Subcutaneous adipose tissue (tissue), 4 donors: ENCODE measurements around the gene ZSCAN25. TPM values are rescaled to one million over a fixed set of nuclear protein-coding genes. Genes with fewer than 3 reads are reported as not detected.

ENCODE experiments used
- total RNA-seq, 4 donors: library from RNA; depleted of rRNA; stranded (reverse); fragments of >200 nt; gene quantifications; one replicate each; pipeline ENCODE4 v1.1.0, GENCODE V29; 2016
- TF ChIP-seq, protein P1 (sequence below): fragments of 450-650 bp; IDR thresholded peaks from one replicate; pipeline ENCODE4 v1.5.1; 2016; ENCODE audit warnings: low read depth, mild to moderate bottlenecking, control low read depth, antibody characterized with exemption, moderate library complexity

Gene ZSCAN25
- total RNA-seq, 4 donors from 2014 or later: 10.7 to 17.1 (median 13.2) TPM

DNA sequence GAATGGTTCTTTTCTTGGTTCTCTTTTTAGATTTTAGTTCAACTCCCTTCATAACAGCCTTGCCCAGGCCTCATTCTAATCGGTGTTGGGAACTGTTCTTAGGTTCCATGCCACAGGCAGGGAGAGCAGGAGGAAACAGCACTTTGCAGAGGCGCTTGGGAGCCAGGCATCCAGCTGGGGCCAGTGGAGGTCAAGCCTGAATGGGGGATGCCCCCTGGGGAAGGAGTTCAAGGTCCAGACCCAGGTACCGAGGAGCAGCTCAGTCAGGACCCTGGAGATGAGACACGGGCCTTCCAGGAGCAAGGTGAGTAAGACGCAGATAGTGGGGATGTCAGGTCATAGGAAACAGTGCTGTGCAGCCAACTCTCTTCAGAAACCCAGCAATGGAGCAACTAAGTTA, 4.5 kb downstream of the ZSCAN25 start:
- TF ChIP-seq, protein P1, sequence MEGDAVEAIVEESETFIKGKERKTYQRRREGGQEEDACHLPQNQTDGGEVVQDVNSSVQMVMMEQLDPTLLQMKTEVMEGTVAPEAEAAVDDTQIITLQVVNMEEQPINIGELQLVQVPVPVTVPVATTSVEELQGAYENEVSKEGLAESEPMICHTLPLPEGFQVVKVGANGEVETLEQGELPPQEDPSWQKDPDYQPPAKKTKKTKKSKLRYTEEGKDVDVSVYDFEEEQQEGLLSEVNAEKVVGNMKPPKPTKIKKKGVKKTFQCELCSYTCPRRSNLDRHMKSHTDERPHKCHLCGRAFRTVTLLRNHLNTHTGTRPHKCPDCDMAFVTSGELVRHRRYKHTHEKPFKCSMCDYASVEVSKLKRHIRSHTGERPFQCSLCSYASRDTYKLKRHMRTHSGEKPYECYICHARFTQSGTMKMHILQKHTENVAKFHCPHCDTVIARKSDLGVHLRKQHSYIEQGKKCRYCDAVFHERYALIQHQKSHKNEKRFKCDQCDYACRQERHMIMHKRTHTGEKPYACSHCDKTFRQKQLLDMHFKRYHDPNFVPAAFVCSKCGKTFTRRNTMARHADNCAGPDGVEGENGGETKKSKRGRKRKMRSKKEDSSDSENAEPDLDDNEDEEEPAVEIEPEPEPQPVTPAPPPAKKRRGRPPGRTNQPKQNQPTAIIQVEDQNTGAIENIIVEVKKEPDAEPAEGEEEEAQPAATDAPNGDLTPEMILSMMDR: no peak

DNA sequence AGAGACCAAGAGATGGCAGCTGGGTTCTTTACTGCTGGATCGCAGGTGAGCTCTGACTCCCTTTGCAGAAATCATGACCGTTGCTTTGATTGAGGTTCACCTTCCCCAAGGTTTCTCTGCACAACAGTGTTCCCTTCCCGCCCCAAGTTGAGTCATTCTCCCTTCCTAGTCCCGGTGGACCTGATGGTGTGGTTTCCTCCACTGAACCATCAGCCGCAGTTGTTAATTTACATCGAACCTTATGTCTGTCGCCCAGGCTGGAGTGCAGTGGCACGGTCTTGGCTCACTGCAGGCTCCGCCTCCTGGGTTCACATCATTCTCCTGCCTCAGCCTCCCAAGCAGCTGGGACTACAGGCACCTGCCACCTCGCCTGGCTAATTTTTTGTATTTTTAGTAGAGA, 5.8 kb downstream of the ZSCAN25 start:
- TF ChIP-seq, protein P1: no peak

DNA sequence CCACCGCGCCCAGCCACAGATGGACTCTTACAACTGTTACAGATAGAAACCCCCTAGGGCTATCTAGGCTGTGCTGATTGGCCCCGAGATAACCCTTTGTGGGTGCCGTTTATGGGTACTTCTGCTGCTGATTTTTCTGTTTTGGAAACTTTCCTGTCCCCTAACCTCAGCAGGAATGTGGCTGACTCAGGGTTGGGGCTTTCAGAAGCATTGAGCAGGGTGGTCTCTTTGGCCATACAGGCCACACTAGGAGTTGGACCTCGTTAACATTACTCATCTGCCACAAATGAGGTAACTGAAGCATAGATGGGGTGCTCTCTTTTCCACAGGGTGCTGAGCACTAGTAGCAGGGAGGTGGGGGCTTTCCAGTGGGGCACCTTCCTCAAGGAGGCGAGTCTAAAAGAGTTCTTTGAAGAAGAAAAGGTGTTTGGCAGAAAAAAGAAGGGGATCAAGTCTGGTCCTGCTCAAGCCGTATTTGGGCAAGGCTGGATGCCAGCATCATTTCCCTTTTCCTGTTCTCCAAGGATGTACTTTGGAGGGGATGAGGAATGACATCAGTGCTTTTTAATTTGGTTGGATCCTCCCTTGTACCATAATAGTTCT, 6.4 kb downstream of the ZSCAN25 start:
- TF ChIP-seq, protein P1: no peak

DNA sequence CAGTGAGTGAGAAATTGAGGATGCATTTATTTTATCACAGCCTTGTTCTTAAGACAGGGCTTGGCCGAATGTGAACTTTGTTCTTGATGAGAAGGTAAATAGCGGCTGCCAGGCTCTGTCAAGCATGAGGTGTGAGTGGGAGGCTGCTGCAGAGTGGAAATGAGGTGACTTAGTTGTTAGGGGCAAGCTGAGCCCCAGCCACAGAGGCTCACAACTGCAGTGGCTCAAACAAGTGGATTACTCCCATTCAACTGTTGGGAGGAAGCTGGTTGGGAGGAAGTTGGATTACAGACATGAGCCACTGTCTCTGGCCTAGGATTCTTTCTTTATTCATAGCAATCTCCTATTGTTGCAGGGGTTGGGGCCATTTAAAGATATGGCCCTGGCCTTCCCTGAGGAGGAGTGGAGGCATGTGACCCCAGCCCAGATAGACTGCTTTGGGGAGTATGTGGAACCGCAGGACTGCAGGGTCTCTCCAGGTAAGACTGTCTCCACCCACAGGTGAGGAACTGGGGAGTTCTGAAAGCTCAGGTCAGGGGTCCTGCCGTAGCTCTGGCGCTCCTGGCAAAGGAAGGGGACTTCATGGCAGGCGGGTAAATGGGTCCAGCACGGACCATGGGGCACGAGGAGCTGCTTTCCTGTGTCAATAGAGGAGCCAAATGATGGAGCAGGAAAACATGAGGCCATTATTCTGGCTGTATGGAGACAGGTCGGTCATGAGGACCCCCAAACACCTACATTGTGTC, 7.1 kb downstream of the ZSCAN25 start:
- TF ChIP-seq, protein P1: no peak

DNA sequence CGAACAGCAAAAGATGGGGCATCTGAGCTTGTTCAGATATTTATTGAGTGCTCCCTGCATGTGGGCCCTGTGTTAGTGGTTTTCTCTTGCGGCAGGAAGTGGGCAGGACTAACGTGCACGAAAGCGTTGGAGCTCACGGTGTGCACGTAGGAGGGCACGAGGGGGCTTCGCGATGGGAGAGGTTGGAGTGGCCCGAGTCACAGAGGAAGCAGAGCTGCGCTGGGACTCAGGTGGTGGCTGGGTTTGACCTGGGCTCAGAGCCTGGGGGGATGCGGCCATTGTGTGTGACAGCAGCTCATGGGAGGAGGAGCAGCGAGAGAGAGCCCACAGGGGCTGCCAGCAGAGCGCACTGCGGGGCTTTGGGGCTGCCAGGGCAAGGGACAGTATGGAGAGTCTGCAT, 7.7 kb downstream of the ZSCAN25 start:
- TF ChIP-seq, protein P1: no peak

DNA sequence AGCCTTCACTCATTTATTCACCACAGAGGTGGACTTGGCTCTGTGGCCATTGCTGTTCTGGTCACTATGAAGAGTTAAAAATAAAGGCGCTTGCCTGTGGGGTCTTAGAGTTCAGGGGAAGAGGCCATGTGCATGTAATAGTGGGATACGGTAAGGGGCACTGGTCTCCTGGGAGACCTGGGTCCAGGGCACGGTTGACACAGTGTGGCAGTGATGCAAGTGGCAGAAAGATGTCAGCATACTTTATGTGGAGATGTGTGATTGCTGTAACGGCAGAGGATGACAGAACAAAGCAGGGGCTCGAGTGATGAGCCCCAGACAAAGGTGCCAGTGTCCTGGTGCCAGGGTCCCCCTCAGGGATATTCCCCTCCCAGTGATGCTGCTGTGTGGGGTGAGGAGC, 8.6 kb downstream of the ZSCAN25 start:
- TF ChIP-seq, protein P1: no peak

DNA sequence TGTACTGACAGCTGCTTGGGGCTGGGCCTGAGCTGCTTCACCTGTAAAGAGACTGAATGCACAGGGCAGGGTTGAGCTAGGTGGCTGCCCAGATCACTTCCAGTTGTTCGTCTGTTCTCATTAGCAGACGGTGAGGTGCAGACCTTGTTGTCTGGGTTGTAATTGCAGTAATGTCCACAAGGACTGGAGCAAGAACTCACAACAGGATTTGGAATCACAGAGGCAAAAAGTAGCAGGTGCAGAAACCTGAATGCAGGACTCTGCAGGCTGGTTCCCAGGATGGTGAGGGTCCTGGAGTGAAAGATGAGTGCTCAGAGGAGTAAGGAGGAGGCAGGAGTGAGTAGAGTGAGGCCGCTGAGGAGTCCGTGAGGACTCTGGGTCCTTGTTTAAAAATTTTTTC, 9.2 kb downstream of the ZSCAN25 start:
- TF ChIP-seq, protein P1: no peak
